ENCODE measurements around the gene PDGFA. TPM values are rescaled to one million over a fixed set of nuclear protein-coding genes. Genes with fewer than 3 reads are reported as not detected.
A peak's percentile ranks its signal among the peaks of the same experiment; 100 is the strongest.

The PDGFA gene
- total RNA-seq (2014; rRNA removed; shearing (Covaris generic)) (32.2 and 43.1 TPM in 2 replicates), polyA plus RNA-seq (2016; fragmentation: Nextera tagmentation; extraction: Ambion mirVana) (35.6 and 39.5 TPM in 2 replicates)
- long read RNA-seq, transcript PDGFA-203 (6 exons, 2,305 nt) = major isoform, 13 of 30 reads
- long read RNA-seq, partial matches to known transcripts = 3 of 30 reads
- long read RNA-seq, other reads (novel, unspliced or antisense) = 14 of 30 reads

- H3K4me1 Mint-ChIP-seq = peaks cover 19% of the 10 kb centered on the region; the same call in 2 of the 3 replicates
- Histone ChIP-seq H3K27me3 (ENCODE audit: insufficient read depth) (peaks cover 61% of the 10 kb centered on the region), H3K9me2 (ENCODE audit: insufficient read depth) (no peaks in the 10 kb centered on the region), H2AFZ (no peak within 1 kb of the TSS), H3K4me3 (peak within 1 kb of the TSS; percentile 94), H3K36me3 (ENCODE audit: insufficient read depth) (no peaks in the 10 kb centered on the region), H3K27ac (ENCODE audit: low read depth) (no peak within 1 kb of the TSS), H3K79me2 (replicated peaks; ENCODE audit: insufficient read depth) (peaks cover 24% of the 10 kb centered on the region), H3K4me1 (ENCODE audit: insufficient read depth) (peaks cover 18% of the 10 kb centered on the region; the same call in 1 of the 2 replicates), H4K20me1 (replicated peaks; ENCODE audit: insufficient read depth) (no peaks in the 10 kb centered on the region; the same call in 1 of the 2 replicates), H3F3A (replicated peaks; ENCODE audit: low read depth) (peaks cover 12% of the 10 kb centered on the region), H3K4me2 (peak within 1 kb of the TSS; percentile 97)
- H3K4me3 Mint-ChIP-seq = peak within 1 kb of the TSS; percentile 94
- peaks cover 52% of the 10 kb centered on the region for H3K27me3 Mint-ChIP-seq (ENCODE audit: insufficient read depth, low read depth, poor library complexity)
- peak; percentile 32 for ATAC-seq
- H3K27ac Mint-ChIP-seq = no peak within 1 kb of the TSS
- H3K36me3 Mint-ChIP-seq (ENCODE audit: low read depth) = peaks cover 10% of the 10 kb centered on the region
- TF ChIP-seq EZH2 (IDR thresholded peaks at IDR 0.05; ENCODE audit: low read depth, unreplicated experiment) (peak; percentile 52), POLR2AphosphoS5 (IDR thresholded peaks at IDR 0.05; ENCODE audit: low read depth) (no peak)
- peak; percentile 87 for DNase-seq (ENCODE audit: low spot score)
- no peaks in the 10 kb centered on the region; the same call in 2 of the 3 replicates for H3K9me3 Mint-ChIP-seq
Measured at GRCh38 chr7:519484-520390, at the start of gene PDGFA. TSS of gene PDGFA (minus strand) at chr7:519846. CDS start at chr7:519001, 845 bp downstream.

DNA sequence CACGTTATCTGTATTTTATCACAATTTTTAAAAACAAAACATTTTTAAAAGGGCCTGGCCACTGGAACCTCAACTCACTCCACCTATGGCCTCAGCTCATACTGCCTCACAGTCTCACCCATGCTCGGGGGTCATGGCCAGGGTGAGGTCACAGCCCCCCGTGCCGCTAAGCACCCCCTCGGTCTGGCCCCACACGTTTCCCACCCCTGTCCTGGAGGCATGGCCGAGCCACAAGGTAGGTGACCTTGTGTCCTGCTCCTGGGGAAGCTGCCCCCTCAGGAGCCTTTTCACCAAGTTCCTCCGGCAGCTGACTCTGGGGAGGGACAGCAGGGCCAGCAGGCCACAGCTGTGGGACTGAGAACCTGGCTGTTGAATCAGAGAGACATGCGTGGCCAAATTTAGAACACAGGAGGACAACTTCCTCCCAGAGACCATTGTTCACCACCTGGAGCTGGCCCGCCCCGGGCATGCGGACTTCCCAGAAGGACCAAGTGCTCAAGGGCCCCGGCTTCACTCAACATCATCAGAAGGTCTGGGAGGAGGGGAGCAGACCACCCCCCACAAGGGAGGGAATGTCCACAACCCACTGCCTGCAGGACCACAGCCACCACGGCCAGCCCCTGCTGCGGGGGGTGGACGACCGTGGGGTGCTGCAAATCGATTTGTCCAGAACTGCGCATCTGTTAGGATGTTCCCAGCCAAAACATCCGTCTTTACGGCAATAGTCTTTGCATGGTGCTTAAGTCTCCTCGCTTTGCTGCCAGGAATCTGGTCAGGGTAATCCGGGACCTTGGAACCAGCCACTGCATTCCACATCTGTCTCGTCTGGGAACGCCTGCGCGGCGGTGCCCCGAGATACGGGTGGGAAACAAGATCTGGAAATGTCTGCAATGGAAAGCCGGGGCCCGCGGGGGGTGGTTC lies 48.6 kb upstream of the PDGFA start:
- DNase-seq (ENCODE audit: low spot score) (no peak), ATAC-seq (no peak)
- H3K4me2 ChIP-seq = no peak overlapping the region
- no peaks in the 10 kb centered on the region for H4K20me1 ChIP-seq (replicated peaks; ENCODE audit: insufficient read depth)
- H3K4me3 ChIP-seq = no peak overlapping the region
- H3K4me1 ChIP-seq (ENCODE audit: insufficient read depth) = no peaks in the 10 kb centered on the region; the same call in 1 of the 2 replicates
- Mint-ChIP-seq H3K27ac (no peak overlapping the region), H3K4me1 (peaks cover 10% of the 10 kb centered on the region), H3K27me3 (ENCODE audit: insufficient read depth, low read depth, poor library complexity) (peaks cover 4% of the 10 kb centered on the region), H3K4me3 (no peak overlapping the region), H3K9me3 (peaks cover 4% of the 10 kb centered on the region; the same call in 1 of the 3 replicates), H3K36me3 (ENCODE audit: low read depth) (peaks cover 3% of the 10 kb centered on the region; the same call in 2 of the 3 replicates)
- H3K27me3 ChIP-seq (ENCODE audit: insufficient read depth) = no peaks in the 10 kb centered on the region
- no peak overlapping the region for H2AFZ ChIP-seq
- peaks cover 4% of the 10 kb centered on the region; the same call in 1 of the 2 replicates for H3K79me2 ChIP-seq (replicated peaks; ENCODE audit: insufficient read depth)
- H3K27ac ChIP-seq (ENCODE audit: low read depth) = no peak overlapping the region
- peaks cover 5% of the 10 kb centered on the region for H3K9me2 ChIP-seq (ENCODE audit: insufficient read depth)
- no peaks in the 10 kb centered on the region for H3K36me3 ChIP-seq (ENCODE audit: insufficient read depth)
- no peaks in the 10 kb centered on the region for H3F3A ChIP-seq (replicated peaks; ENCODE audit: low read depth)
- no peak for TF ChIP-seq ZNF114 (CRISPR knock-in tag; IDR thresholded peaks at IDR 0.05)
- no peak for TF ChIP-seq EZH2phosphoT487 (IDR thresholded peaks at IDR 0.05; ENCODE audit: unreplicated experiment)
- no peak for TF ChIP-seq REST (IDR thresholded peaks at IDR 0.05; ENCODE audit: unreplicated experiment)
- TF ChIP-seq POLR2AphosphoS5 (IDR thresholded peaks at IDR 0.05; ENCODE audit: low read depth) = no peak
- TF ChIP-seq NANOG (IDR thresholded peaks at IDR 0.05; ENCODE audit: borderline replicate concordance) = no peak
- TF ChIP-seq EZH2 (IDR thresholded peaks at IDR 0.05; ENCODE audit: low read depth, unreplicated experiment) = no peak
- TF ChIP-seq CREB1 (CRISPR knock-in tag; IDR thresholded peaks at IDR 0.05; ENCODE audit: low read depth) = no peak
- TF ChIP-seq ZNF331 (CRISPR knock-in tag; IDR thresholded peaks at IDR 0.05; ENCODE audit: low read depth) = no peak
- TF ChIP-seq JUNB (IDR thresholded peaks at IDR 0.05; ENCODE audit: unreplicated experiment) = no peak

All from GM23338 (cell line).